ENCODE measurements around the gene ZCCHC17. TPM values are rescaled to one million over a fixed set of nuclear protein-coding genes. Genes with fewer than 3 reads are reported as not detected.

Gene ZCCHC17
- total RNA-seq, 2 experiments from 2014 or later: 25.9 to 27.9 TPM

GRCh38 chr1:31412205-31412604 lies 115.4 kb downstream of the ZCCHC17 start:
- peak overlapping the region; percentile 39 for H3K4me3 Mint-ChIP-seq
- no peak for ATAC-seq
- H3K27ac Mint-ChIP-seq: no peak overlapping the region
- ChIA-PET POLR2A (no interaction called here), CTCF (interaction anchor here (1.1 to 3.9 kb wide), 2 partner anchors 18 to 137 kb away, joined by 3 to 19 read pairs; no protein-coding TSS in a partner anchor)
- H3K36me3 Mint-ChIP-seq (ENCODE audit: low read depth): no peaks in the 10 kb centered on the region
- H3K9me3 Mint-ChIP-seq (ENCODE audit: insufficient read depth): no peaks in the 10 kb centered on the region
- peaks cover 49% of the 10 kb centered on the region for H3K27me3 Mint-ChIP-seq (ENCODE audit: low read depth)
- peaks cover 4% of the 10 kb centered on the region for H3K4me1 Mint-ChIP-seq (ENCODE audit: low read depth)
- DNase-seq: no peak

GRCh38 chr1:31412732-31413404 lies 116.0 kb downstream of the ZCCHC17 start, which contains the start of gene SERINC2:
Gene SERINC2 (plus strand): TSS chr1:31413213. CDS start chr1:31413266, 53 bp downstream.
- DNase-seq (no peak), ATAC-seq (peak; percentile 75)
- CTCF ChIA-PET: interaction anchor here (1.1 to 3.9 kb wide), 2 partner anchors 18 to 136 kb away, joined by 3 to 19 read pairs; no protein-coding TSS in a partner anchor
- Mint-ChIP-seq H3K9me3 (ENCODE audit: insufficient read depth) (no peaks in the 10 kb centered on the region), H3K27me3 (ENCODE audit: low read depth) (peaks cover 51% of the 10 kb centered on the region), H3K4me3 (peak within 1 kb of the TSS; percentile 78), H3K4me1 (ENCODE audit: low read depth) (peaks cover 4% of the 10 kb centered on the region), H3K36me3 (ENCODE audit: low read depth) (no peaks in the 10 kb centered on the region), H3K27ac (peak within 1 kb of the TSS; percentile 50)
- POLR2A ChIA-PET: no interaction called here

DNA sequence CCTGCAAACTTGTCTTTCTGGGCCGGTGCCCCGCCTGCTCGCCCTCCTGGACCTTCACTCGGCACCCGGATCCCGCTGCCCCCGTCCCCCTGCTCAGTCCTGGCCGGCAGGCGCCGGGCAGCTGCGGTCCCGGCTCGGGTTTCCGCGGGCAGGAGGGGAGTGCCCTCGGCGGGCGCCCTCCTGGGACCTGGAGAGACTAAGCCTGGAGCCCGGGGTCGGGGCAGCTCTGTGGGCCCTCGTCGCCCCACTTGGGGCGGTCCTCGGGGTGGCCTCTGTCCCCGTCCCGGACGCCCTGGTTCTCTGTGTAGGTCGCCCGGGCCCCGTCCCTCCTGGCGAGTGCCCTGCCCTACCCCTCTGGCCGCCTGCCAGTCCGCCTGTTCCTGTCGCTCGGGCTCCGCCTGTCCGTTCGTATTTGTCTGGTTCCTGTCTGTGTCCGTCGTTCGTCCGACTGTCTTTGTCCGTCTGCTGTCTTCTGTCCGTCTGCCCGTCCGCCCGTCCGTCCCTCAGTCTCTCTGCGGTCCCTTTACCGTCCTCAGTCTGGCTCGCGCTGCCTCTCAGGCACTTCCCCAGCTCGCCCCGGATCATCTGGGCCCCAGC lies 116.7 kb downstream of the ZCCHC17 start:
- ChIA-PET POLR2A (no interaction called here), CTCF (interaction anchor here (1.0 kb wide), 1 partner anchor 19 kb away, joined by 5 read pairs; no protein-coding TSS in a partner anchor)
- peak; percentile 45 for ATAC-seq
- Mint-ChIP-seq H3K27ac (peak overlapping the region; percentile 50), H3K4me1 (ENCODE audit: low read depth) (peaks cover 4% of the 10 kb centered on the region), H3K36me3 (ENCODE audit: low read depth) (no peaks in the 10 kb centered on the region), H3K4me3 (peak overlapping the region; percentile 78), H3K27me3 (ENCODE audit: low read depth) (peaks cover 51% of the 10 kb centered on the region), H3K9me3 (ENCODE audit: insufficient read depth) (no peaks in the 10 kb centered on the region)
- DNase-seq: no peak

Other genes with a start within 250 kb of the ZCCHC17 start
- gene PUM1, start 231.3 kb upstream of the ZCCHC17 start, total RNA-seq: 10 to 100 TPM; 91.0 to 94.9 TPM
- gene NKAIN1, start 57.1 kb upstream of the ZCCHC17 start, total RNA-seq: 1 to 10 TPM in 1 of 2 experiments, under 1 TPM in 1; 0.63 to 2.0 TPM
- gene SNRNP40, start 244 bp upstream of the ZCCHC17 start, total RNA-seq: 100 to 1,000 TPM in 1 of 2 experiments, 10 to 100 TPM in 1; 94.9 to 103 TPM
- not detected for gene FABP3, start 76.0 kb downstream of the ZCCHC17 start, total RNA-seq
- under 1 TPM in 1 of 2 experiments, not detected in 1; 0.13 TPM for gene SERINC2, start 116.2 kb downstream of the ZCCHC17 start, total RNA-seq